Measurements from ENCODE around the gene CNPY3.

Gene CNPY3

DNA sequence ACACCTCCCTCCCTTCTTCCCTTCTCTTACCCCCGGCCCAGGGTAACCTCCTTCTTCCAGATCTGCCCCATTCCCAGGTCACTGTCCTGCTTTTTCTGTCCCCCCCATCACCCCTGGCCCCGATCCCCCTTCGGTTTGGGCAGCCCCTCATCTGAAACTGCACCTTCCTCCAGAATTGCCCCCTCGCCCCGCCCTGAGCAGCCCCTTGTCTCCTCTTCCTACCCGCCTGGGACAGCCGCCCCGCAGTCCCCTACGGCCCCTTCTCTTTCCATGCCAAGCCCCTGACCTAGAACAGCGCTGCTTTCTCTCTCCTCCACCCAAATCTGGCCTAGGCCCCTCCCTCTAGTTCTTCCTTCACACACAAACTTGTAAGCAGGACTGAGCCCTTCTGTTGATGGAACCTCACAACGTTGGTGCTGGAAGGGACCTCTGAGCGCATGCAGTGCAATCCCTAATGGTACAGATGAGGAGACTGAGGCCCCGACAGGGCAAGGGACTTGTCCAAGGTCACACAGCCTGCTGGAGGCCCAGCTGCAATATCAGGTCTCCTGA, 55.7 kb downstream of the CNPY3 start:
- no peak for DNase-seq

DNA sequence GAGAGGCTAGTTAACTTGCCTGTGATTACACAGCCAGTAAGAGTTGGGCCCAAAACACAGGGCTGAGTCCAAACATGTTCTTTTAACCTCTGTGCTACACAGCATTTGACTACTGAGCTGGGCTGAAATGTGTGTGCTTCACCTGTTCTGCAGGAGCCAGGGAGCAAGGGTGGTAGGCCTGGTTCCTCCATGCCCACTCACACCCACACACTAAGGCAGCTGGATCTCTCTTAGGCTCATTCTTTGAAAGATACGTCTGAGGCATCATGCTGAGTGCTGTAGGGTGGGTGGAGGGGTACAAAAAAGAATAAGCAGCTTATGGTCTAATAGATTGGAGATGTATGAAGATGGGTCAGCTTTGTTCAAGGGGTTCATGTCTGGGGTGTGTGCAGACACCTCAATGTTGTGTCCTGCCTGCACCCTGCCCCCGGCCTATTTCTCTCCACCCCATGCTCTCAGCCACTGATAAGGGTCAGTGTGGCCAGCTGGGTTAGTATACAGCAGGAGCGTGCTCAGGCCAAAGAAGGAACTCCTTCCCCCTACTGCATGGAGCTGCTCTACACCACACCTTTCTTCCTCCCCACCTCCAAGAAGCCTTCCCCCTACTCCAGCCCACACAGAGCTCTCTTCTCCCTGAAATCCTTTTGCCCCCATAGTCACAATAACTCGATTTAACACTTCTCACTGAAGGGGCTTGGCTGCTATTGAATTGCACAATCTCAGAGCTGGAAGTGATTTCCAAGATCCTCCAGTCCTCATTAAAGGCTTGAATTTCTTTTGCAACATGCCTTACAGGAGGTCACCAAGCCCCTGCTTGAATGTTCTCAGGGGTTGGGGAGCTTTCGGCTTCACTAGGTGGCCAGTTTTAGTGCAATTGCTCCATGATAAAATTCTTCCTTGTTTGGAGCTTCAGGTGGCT, 58.5 kb downstream of the CNPY3 start:
- no peak for DNase-seq

DNA sequence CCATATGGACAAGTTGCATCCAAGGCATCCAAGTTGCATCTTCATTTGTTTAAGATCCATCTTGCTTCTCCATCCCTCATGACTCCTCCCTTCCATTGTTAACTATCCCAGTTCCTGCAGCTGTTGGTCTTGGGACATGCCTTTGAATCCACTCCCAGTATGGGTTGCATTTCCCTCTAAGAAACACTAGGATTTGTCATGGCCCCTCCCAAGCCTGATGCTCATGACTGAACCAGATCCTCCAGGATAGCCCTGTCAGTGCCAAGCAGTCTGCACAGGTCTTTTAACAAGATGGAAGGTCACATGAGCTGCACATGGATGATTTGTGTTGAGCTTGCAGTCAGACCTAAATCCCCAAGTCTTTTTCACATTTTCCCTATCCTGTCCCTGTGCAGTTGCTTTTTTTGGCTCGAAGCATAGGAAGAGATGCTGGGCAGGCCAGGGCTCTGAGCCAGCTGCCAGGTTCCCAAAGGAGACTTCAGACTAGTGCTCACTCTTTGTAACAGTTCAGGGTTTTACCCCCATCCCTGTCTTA, 59.3 kb downstream of the CNPY3 start:
- DNase-seq = no peak
